Subcutaneous abdominal adipose tissue (tissue), 5 donors: Measurements from ENCODE around the gene PHKG2.

ENCODE experiments used
- H3K27ac ChIP-seq: one replicate; pipeline ENCODE4 v1.7.0; 2013; ENCODE audit warnings: low read depth, mild to moderate bottlenecking, inconsistent platforms, low read length, moderate library complexity
- H3K27me3 ChIP-seq, 5 donors: one replicate each; pipeline ENCODE4 v1.7.0; 2013; ENCODE audit warnings: low read length in 5 of 5, inconsistent platforms in 1 of 5; ENCODE audit not compliant: control insufficient read depth in 5 of 5, insufficient read depth in 4 of 5
- H3K36me3 ChIP-seq, 5 donors: one replicate each; pipeline ENCODE4 v1.7.0; 2013; ENCODE audit warnings: low read length in 5 of 5; ENCODE audit not compliant: control insufficient read depth in 5 of 5, insufficient read depth in 5 of 5
- H3K4me1 ChIP-seq, 5 donors: one replicate each; pipeline ENCODE4 v1.7.0; 2013; ENCODE audit warnings: low read length in 5 of 5, mild to moderate bottlenecking in 3 of 5, moderate library complexity in 1 of 5; ENCODE audit not compliant: control insufficient read depth in 5 of 5, insufficient read depth in 5 of 5
- H3K4me3 ChIP-seq, 5 donors: one replicate each; pipeline ENCODE4 v1.7.0; 2013; ENCODE audit warnings: low read length in 5 of 5, low read depth in 1 of 5
- H3K9ac ChIP-seq, 5 donors: one replicate each; pipeline ENCODE4 v1.7.0; 2013; ENCODE audit warnings: low read length in 5 of 5, mild to moderate bottlenecking in 4 of 5, moderate library complexity in 3 of 5
- H3K9me3 ChIP-seq, 5 donors: one replicate each; pipeline ENCODE4 v1.7.0; 2013; ENCODE audit warnings: low read length in 5 of 5; ENCODE audit not compliant: control insufficient read depth in 5 of 5
- donor health status: healthy.
- donor health status: healthy.
- donor health status: healthy.
- donor health status: healthy.
- donor health status: healthy.

Gene PHKG2

GRCh38 chr16:30787613-30788378 lies 39.6 kb downstream of the PHKG2 start:
- Histone ChIP-seq H3K9me3 (no peaks in the 10 kb centered on the region), H3K36me3 (peaks cover 0 to 14% (median 12%) of the 10 kb centered on the region in 5 donors), H3K4me1 (peaks cover 4 to 30% (median 23%) of the 10 kb centered on the region in 5 donors), H3K27ac (peak overlapping the region; percentile 75), H3K27me3 (no peaks in the 10 kb centered on the region), H3K9ac (peak overlapping the region; percentile 88 to 93 (median 93)), H3K4me3 (peak overlapping the region; percentile 80 to 91 (median 86))

GRCh38 chr16:30793508-30794069 lies 45.4 kb downstream of the PHKG2 start:
- Histone ChIP-seq H3K27me3 (no peaks in the 10 kb centered on the region), H3K4me1 (peaks cover 0 to 4% (median 0%) of the 10 kb centered on the region in 5 donors), H3K4me3 (no peak overlapping the region), H3K9me3 (no peaks in the 10 kb centered on the region), H3K9ac (no peak overlapping the region), H3K36me3 (no peaks in the 10 kb centered on the region), H3K27ac (no peak overlapping the region)

- H3K27ac ChIP-seq, result no peak overlapping the region
- H3K9me3 ChIP-seq, result no peaks in the 10 kb centered on the region
- no peak overlapping the region for H3K4me3 ChIP-seq
- H3K9ac ChIP-seq, result no peak overlapping the region
- no peaks in the 10 kb centered on the region for H3K36me3 ChIP-seq
- H3K4me1 ChIP-seq, result peaks cover 0 to 4% (median 0%) of the 10 kb centered on the region in 5 donors
- no peaks in the 10 kb centered on the region for H3K27me3 ChIP-seq
Measured at GRCh38 chr16:30794634-30795033, 46.4 kb downstream of the PHKG2 start.

GRCh38 chr16:30797670-30798309 lies 49.6 kb downstream of the PHKG2 start:
- Histone ChIP-seq H3K9me3 (no peaks in the 10 kb centered on the region), H3K9ac (no peak overlapping the region), H3K36me3 (no peaks in the 10 kb centered on the region), H3K27ac (no peak overlapping the region), H3K27me3 (no peaks in the 10 kb centered on the region), H3K4me3 (no peak overlapping the region), H3K4me1 (peaks cover 0 to 4% (median 0%) of the 10 kb centered on the region in 5 donors)
